ENCODE data around the gene SCAMP1. TPM values are rescaled to one million over a fixed set of nuclear protein-coding genes. Genes with fewer than 3 reads are reported as not detected.

SCAMP1 gene
- total RNA-seq, 1 experiment from 2014 or later: 36.0 TPM

DNA sequence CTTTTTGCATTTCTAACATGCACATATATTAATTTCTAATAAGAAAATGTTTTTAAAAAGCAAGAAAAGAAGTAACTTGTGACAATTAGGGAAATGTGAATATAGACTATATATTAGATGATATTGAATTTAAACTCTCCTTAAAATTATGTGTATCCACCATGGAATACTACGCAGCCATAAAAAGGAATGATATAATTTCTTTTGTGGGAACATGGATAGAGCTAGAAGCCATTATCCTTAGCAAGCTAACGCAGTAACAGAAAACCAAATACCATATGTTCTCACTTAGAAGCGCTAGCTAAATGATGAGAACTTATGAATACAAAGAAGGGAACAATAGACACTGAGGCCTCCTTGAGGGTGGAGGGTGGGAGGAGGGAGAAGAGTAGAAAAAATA, 42.1 kb upstream of the SCAMP1 start:
- Histone ChIP-seq H2AFZ (ENCODE audit: low read length) (no peak overlapping the region), H4K5ac (ENCODE audit: insufficient read length, low read depth, low read length) (no peak overlapping the region), H3K4me1 (ENCODE audit: insufficient read depth, low read length) (no peaks in the 10 kb centered on the region), H3K9me3 (ENCODE audit: control insufficient read depth, low read depth, low read length) (no peaks in the 10 kb centered on the region), H2BK12ac (ENCODE audit: insufficient read length, low read depth, low read length) (no peak overlapping the region), H2BK15ac (ENCODE audit: low read depth, low read length) (no peak overlapping the region), H3K4me2 (ENCODE audit: insufficient read depth, insufficient read length, low read length) (no peak overlapping the region), H3K18ac (ENCODE audit: insufficient read length, low read depth, low read length) (no peak overlapping the region), H3T11ph (ENCODE audit: low read length) (no peak overlapping the region), H2BK120ac (ENCODE audit: low read depth, low read length, poor library complexity, severe bottlenecking) (no peak overlapping the region), H3K27me3 (ENCODE audit: insufficient read depth, low read length) (no peaks in the 10 kb centered on the region), H3K4ac (ENCODE audit: low read depth, low read length) (no peak overlapping the region), H4K20me1 (ENCODE audit: control insufficient read depth, insufficient read depth, insufficient read length) (no peaks in the 10 kb centered on the region), H3K23ac (ENCODE audit: insufficient read length, low read depth, low read length) (no peak overlapping the region), H4K91ac (ENCODE audit: insufficient read length, low read depth, low read length) (no peak overlapping the region), H4K8ac (replicated peaks; ENCODE audit: insufficient read length, low read depth, low read length) (no peak overlapping the region), H3K23me2 (ENCODE audit: insufficient read length, low read depth, low read length, poor library complexity, severe bottlenecking) (no peaks in the 10 kb centered on the region), H3K79me1 (ENCODE audit: insufficient read depth, low read depth, low read length, poor library complexity, severe bottlenecking) (no peaks in the 10 kb centered on the region), H3K56ac (ENCODE audit: insufficient read length, low read depth, low read length) (no peak overlapping the region), H2AK5ac (ENCODE audit: insufficient read length, low read length) (no peak overlapping the region), H3K14ac (ENCODE audit: insufficient read depth, low read length) (no peak overlapping the region), H2BK20ac (ENCODE audit: low read depth, low read length, poor library complexity, severe bottlenecking) (no peak overlapping the region), H2BK5ac (ENCODE audit: insufficient read length, low read length) (no peak overlapping the region), H3K27ac (ENCODE audit: insufficient read length, low read depth, low read length) (no peak overlapping the region), H3K79me2 (ENCODE audit: insufficient read depth, low read length) (no peaks in the 10 kb centered on the region), H3K9ac (ENCODE audit: extremely low read depth, insufficient read length, low read length) (no peak overlapping the region)
- Mint-ChIP-seq H3K27ac (no peak overlapping the region), H3K27me3 (ENCODE audit: low read depth) (0 out of 2 replicates have a peak, but pooled peaks cover 3% of the 10 kb centered on the region), H3K4me3 (no peak overlapping the region), H3K36me3 (ENCODE audit: insufficient read depth in 1 of 3, low read depth in 3 of 3) (peaks cover 0 to 11% (median 0%) of the 10 kb centered on the region in 3 experiments; a peak in 2 of 7 replicates), H3K4me1 (peaks cover 8 to 15% of the 10 kb centered on the region in 2 experiments), H3K9me3 (peaks cover 0 to 9% of the 10 kb centered on the region in 2 experiments; a peak in 3 of 5 replicates)
- WGBS (ENCODE audit: extremely low coverage, insufficient read length, low lambda C conversion rate): no CpG with 5 or more reads among the region's 3 CpGs
- TF ChIP-seq, protein P1, sequence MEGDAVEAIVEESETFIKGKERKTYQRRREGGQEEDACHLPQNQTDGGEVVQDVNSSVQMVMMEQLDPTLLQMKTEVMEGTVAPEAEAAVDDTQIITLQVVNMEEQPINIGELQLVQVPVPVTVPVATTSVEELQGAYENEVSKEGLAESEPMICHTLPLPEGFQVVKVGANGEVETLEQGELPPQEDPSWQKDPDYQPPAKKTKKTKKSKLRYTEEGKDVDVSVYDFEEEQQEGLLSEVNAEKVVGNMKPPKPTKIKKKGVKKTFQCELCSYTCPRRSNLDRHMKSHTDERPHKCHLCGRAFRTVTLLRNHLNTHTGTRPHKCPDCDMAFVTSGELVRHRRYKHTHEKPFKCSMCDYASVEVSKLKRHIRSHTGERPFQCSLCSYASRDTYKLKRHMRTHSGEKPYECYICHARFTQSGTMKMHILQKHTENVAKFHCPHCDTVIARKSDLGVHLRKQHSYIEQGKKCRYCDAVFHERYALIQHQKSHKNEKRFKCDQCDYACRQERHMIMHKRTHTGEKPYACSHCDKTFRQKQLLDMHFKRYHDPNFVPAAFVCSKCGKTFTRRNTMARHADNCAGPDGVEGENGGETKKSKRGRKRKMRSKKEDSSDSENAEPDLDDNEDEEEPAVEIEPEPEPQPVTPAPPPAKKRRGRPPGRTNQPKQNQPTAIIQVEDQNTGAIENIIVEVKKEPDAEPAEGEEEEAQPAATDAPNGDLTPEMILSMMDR (conservative IDR thresholded peaks at IDR 0.05): no peak
- DNase-seq: no peak
